ENCODE results near the gene SDC4. TPM values are rescaled to one million over a fixed set of nuclear protein-coding genes. Genes with fewer than 3 reads are reported as not detected.

Gene SDC4
- total and polyA plus RNA-seq, 9 of the 15 experiments (the other 6 are each of a cell fraction or from before 2014, with no cell fraction given) = 2.1 to 10.7 (median 6.3) TPM

- TF ChIP-seq HEY1 (CRISPR knock-in tag; IDR thresholded peaks at IDR 0.05; ENCODE audit: borderline replicate concordance) (no peak), ZFP36 (IDR thresholded peaks at IDR 0.05; ENCODE audit: low read depth, low read length, partially characterized antibody) (no peak), HSF4 (CRISPR knock-in tag; IDR thresholded peaks at IDR 0.05; ENCODE audit: borderline replicate concordance) (no peak), MLX (CRISPR knock-in tag; conservative IDR thresholded peaks at IDR 0.05) (no peak), GMEB1 (CRISPR knock-in tag; IDR thresholded peaks at IDR 0.05) (no peak), MEF2D (tag; conservative IDR thresholded peaks at IDR 0.05; ENCODE audit: low read depth) (no peak), RBFOX2 (IDR thresholded peaks at IDR 0.05; ENCODE audit: low read depth, low read length) (peak; percentile 15; the same call in 1 of the 2 replicates), BMI1 (IDR thresholded peaks at IDR 0.05; ENCODE audit: low read length) (no peak), ZZZ3 (IDR thresholded peaks at IDR 0.05) (no peak), ZNF395 (CRISPR knock-in tag; IDR thresholded peaks at IDR 0.05) (no peak), GABPA (tag; conservative IDR thresholded peaks at IDR 0.05; ENCODE audit: low read depth) (no peak)
- TF ChIP-seq, protein P1, sequence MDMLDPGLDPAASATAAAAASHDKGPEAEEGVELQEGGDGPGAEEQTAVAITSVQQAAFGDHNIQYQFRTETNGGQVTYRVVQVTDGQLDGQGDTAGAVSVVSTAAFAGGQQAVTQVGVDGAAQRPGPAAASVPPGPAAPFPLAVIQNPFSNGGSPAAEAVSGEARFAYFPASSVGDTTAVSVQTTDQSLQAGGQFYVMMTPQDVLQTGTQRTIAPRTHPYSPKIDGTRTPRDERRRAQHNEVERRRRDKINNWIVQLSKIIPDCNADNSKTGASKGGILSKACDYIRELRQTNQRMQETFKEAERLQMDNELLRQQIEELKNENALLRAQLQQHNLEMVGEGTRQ (CRISPR knock-in tag; IDR thresholded peaks at IDR 0.05) = no peak
- TF ChIP-seq, protein P2, sequence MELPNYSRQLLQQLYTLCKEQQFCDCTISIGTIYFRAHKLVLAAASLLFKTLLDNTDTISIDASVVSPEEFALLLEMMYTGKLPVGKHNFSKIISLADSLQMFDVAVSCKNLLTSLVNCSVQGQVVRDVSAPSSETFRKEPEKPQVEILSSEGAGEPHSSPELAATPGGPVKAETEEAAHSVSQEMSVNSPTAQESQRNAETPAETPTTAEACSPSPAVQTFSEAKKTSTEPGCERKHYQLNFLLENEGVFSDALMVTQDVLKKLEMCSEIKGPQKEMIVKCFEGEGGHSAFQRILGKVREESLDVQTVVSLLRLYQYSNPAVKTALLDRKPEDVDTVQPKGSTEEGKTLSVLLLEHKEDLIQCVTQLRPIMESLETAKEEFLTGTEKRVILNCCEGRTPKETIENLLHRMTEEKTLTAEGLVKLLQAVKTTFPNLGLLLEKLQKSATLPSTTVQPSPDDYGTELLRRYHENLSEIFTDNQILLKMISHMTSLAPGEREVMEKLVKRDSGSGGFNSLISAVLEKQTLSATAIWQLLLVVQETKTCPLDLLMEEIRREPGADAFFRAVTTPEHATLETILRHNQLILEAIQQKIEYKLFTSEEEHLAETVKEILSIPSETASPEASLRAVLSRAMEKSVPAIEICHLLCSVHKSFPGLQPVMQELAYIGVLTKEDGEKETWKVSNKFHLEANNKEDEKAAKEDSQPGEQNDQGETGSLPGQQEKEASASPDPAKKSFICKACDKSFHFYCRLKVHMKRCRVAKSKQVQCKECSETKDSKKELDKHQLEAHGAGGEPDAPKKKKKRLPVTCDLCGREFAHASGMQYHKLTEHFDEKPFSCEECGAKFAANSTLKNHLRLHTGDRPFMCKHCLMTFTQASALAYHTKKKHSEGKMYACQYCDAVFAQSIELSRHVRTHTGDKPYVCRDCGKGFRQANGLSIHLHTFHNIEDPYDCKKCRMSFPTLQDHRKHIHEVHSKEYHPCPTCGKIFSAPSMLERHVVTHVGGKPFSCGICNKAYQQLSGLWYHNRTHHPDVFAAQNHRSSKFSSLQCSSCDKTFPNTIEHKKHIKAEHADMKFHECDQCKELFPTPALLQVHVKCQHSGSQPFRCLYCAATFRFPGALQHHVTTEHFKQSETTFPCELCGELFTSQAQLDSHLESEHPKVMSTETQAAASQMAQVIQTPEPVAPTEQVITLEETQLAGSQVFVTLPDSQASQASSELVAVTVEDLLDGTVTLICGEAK (IDR thresholded peaks at IDR 0.05) = no peak
- TF ChIP-seq, protein P2 (CRISPR knock-in tag; IDR thresholded peaks at IDR 0.05) = no peak
Measured at GRCh38 chr20:45306431-45306982, 41.7 kb downstream of the SDC4 start, which contains the start of gene RBPJL (continued).

Data from K562 (cell line).